CD8-positive, alpha-beta memory T cell (primary cell): ENCODE data around the gene SVIL. TPM values are rescaled to one million over a fixed set of nuclear protein-coding genes. Genes with fewer than 3 reads are reported as not detected.
"Not testable (repeated sequence)": the region's sequence is repeated elsewhere in the genome, so short reads cannot be mapped to it uniquely, and the experiment has no call there.

Experiments used
- CTCF ChIA-PET: fragments of 350-600 bp; sonication (Branson Sonifier 250); formaldehyde crosslinking; loops from one replicate; lab custom pipeline; 2021; ENCODE audit warnings: antibody characterized with exemption; lab: Charles Lee
- POLR2A ChIA-PET: fragments of 350-600 bp; sonication (Branson Sonifier 250); formaldehyde crosslinking; loops from one replicate; lab custom pipeline; 2021; ENCODE audit warnings: antibody characterized with exemption; lab: Charles Lee
- DNase-seq, 5 donors: peaks; one replicate each; pipeline versions ENCODE4 v3.0.0 to v3.0.0-alpha.2; 2020 to 2022; ENCODE audit warnings: mixed read lengths in 1 of 5
- H3K27ac ChIP-seq: one replicate; pipeline ENCODE4 v1.7.0; 2013; ENCODE audit warnings: low read depth, mild to moderate bottlenecking, low read length, moderate library complexity
- H3K27me3 ChIP-seq: 2 replicates; pipeline ENCODE4 v1.7.0; 2013; ENCODE audit warnings: low read length, mild to moderate bottlenecking; ENCODE audit not compliant: insufficient read depth, poor library complexity, severe bottlenecking
- H3K36me3 ChIP-seq: 2 replicates; pipeline ENCODE4 v1.7.0; 2013; ENCODE audit warnings: mild to moderate bottlenecking, low read length, moderate library complexity; ENCODE audit not compliant: insufficient read depth
- H3K4me1 ChIP-seq: 2 replicates; pipeline ENCODE4 v1.7.0; 2013; ENCODE audit warnings: mild to moderate bottlenecking, low read length, moderate library complexity; ENCODE audit not compliant: insufficient read depth
- H3K4me3 ChIP-seq: 2 replicates; pipeline ENCODE4 v1.7.0; 2013; ENCODE audit warnings: mild to moderate bottlenecking, low read length
- H3K9me3 ChIP-seq: 2 replicates; pipeline ENCODE4 v1.7.0; 2013; ENCODE audit warnings: mild to moderate bottlenecking, low read length
- H3K27ac Mint-ChIP-seq, 8 donors: one replicate each; pipeline ENCODE4 v1.8.0; 2020 to 2021; ENCODE audit warnings: mixed read lengths in 8 of 8, mild to moderate bottlenecking in 6 of 8, inconsistent platforms in 3 of 8, moderate library complexity in 3 of 8
- H3K27me3 Mint-ChIP-seq, 2 donors: one replicate each; pipeline ENCODE4 v1.8.0; 2020 to 2021; ENCODE audit warnings: mixed read lengths in 2 of 2, mild to moderate bottlenecking in 1 of 2, moderate library complexity in 1 of 2
- H3K36me3 Mint-ChIP-seq, 3 donors: one replicate each; pipeline ENCODE4 v1.8.0; 2020 to 2021; ENCODE audit warnings: mixed read lengths in 3 of 3, inconsistent platforms in 1 of 3, mild to moderate bottlenecking in 1 of 3
- H3K4me1 Mint-ChIP-seq, 3 donors: one replicate each; pipeline ENCODE4 v1.8.0; 2020 to 2021; ENCODE audit warnings: mixed read lengths in 3 of 3, inconsistent platforms in 1 of 3, mild to moderate bottlenecking in 1 of 3
- H3K4me3 Mint-ChIP-seq, 7 donors: one replicate each; pipeline ENCODE4 v1.8.0; 2020 to 2021; ENCODE audit warnings: mixed read lengths in 7 of 7, mild to moderate bottlenecking in 6 of 7, moderate library complexity in 4 of 7, inconsistent platforms in 2 of 7
- H3K9me3 Mint-ChIP-seq, 5 donors: one replicate each; pipeline ENCODE4 v1.8.0; 2020 to 2022; ENCODE audit warnings: mixed read lengths in 5 of 5, mild to moderate bottlenecking in 3 of 5, moderate library complexity in 2 of 5, inconsistent platforms in 1 of 5
- polyA plus RNA-seq: library from polyadenylated mRNA; unstranded; fragments of 300-500 nt; fragmentation: Illumina TruSeq; gene quantifications from one replicate; pipeline ENCODE4 v1.2.3, GENCODE V29; 2021
- total RNA-seq, 2 experiments: library from RNA; stranded (reverse); gene quantifications; one replicate each; pipeline ENCODE4 v1.2.3, GENCODE V29; 2021

SVIL gene
- total and polyA plus RNA-seq, 3 experiments from 2014 or later: 4.2 to 9.2 (median 5.9) TPM

DNA sequence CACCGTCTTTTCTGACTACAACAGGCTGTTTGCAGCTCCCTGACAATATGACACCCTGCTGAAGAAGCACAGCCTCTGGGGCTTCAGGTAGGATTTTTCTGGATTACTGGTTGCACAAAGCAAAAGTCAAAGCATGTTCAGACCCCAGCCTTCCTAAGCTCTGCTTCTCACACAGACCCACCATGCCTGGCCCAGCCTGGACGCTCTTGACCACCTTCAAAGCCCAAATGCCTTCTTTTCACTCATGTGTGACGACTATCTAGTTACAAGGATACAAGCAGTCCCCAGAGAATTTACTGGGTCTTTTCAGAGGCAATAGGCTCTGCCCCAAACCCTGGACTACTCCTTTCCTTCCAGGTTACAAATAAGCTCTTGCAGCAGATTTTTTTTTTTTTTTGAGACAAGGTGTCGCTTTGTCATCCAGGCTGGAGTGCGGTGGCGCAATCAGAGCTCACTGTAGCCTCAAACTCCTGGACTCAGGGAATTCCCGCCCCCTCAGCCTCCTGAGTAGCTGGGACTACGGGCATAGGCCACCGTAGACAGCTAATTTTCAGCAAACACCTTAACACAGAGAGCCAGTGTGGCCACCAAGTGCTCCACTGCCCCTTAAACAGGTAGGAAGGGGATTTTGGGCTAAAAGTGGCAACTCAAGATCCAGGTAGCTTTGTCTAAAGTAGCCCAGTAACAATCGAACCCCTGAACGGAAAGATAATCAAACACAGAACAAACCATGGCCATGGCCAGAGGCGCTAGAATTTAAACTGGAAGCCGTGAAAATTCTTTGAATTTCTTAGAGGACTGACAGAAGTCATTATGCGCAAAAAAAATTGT lies 16.2 kb downstream of the SVIL start:
- Histone ChIP-seq H3K36me3 (no peaks in the 10 kb centered on the region), H3K4me3 (no peak overlapping the region), H3K4me1 (no peaks in the 10 kb centered on the region), H3K27ac (no peak overlapping the region), H3K9me3 (no peaks in the 10 kb centered on the region), H3K27me3 (no peaks in the 10 kb centered on the region)
- Mint-ChIP-seq H3K27ac (no peak overlapping the region), H3K27me3 (peaks cover 0 to 3% of the 10 kb centered on the region in 2 donors), H3K4me1 (peaks cover 3 to 7% (median 3%) of the 10 kb centered on the region in 3 donors), H3K9me3 (no peaks in the 10 kb centered on the region), H3K4me3 (no peak overlapping the region), H3K36me3 (peaks cover 0 to 4% (median 0%) of the 10 kb centered on the region in 3 donors)
- ChIA-PET POLR2A (no interaction called here), CTCF (no interaction called here)
- DNase-seq: no peak

- Histone ChIP-seq H3K4me1 (no peaks in the 10 kb centered on the region), H3K9me3 (no peaks in the 10 kb centered on the region), H3K27me3 (no peaks in the 10 kb centered on the region), H3K36me3 (no peaks in the 10 kb centered on the region), H3K4me3 (no peak overlapping the region), H3K27ac (no peak overlapping the region)
- Mint-ChIP-seq H3K4me1 (peaks cover 3 to 7% (median 3%) of the 10 kb centered on the region in 3 donors), H3K9me3 (peaks cover 0 to under 1% (median 0%) of the 10 kb centered on the region in 5 donors), H3K4me3 (no peak overlapping the region), H3K27me3 (peaks cover 0 to 3% of the 10 kb centered on the region in 2 donors), H3K36me3 (peaks cover 0 to 4% (median 0%) of the 10 kb centered on the region in 3 donors), H3K27ac (no peak overlapping the region)
- ChIA-PET CTCF (no interaction called here), POLR2A (no interaction called here)
- no peak for DNase-seq
These were observed 16.9 kb downstream of the SVIL start for GRCh38 chr10:29617880-29618340.

- no peak overlapping the region for H3K4me3 ChIP-seq
- H3K27ac ChIP-seq: no peak overlapping the region
- H3K9me3 ChIP-seq: no peaks in the 10 kb centered on the region
- Mint-ChIP-seq H3K4me1 (peaks cover 3 to 6% (median 3%) of the 10 kb centered on the region in 3 donors), H3K9me3 (peaks cover 0 to 2% (median 0%) of the 10 kb centered on the region in 5 donors), H3K27ac (no peak overlapping the region), H3K27me3 (peaks cover 0 to under 1% of the 10 kb centered on the region in 2 donors), H3K4me3 (no peak overlapping the region), H3K36me3 (peaks cover 0 to 4% (median 0%) of the 10 kb centered on the region in 3 donors)
- no peaks in the 10 kb centered on the region for H3K4me1 ChIP-seq
- ChIA-PET CTCF (no interaction called here), POLR2A (no interaction called here)
- H3K27me3 ChIP-seq: no peaks in the 10 kb centered on the region
- no peak for DNase-seq
- H3K36me3 ChIP-seq: no peaks in the 10 kb centered on the region
These were observed 18.2 kb downstream of the SVIL start for GRCh38 chr10:29616542-29616941.

DNA sequence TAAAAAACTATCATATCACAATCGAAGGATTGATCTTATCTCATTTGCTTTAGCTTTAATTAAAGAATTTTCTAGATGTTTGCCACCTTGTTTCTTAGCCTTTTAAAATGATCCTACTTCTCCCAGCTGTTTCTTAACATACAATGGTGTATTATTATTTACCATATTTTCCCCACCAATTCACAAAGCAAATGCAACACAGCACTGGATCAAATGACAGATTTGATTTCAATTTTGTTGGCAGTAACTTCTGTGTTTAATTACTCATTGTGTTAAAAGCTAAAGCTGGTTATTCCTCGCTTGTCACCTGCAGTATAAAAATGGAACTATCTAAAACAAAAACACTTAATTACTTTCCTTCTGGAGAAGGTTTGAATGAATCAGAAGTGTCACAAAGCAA lies 19.6 kb downstream of the SVIL start:
- H3K4me1 ChIP-seq: no peaks in the 10 kb centered on the region
- peak overlapping the region in 2 of 8 donors; percentile 7 to 45 for H3K27ac Mint-ChIP-seq
- ChIA-PET CTCF (no interaction called here), POLR2A (no interaction called here)
- peaks cover 0 to 9% (median 4%) of the 10 kb centered on the region in 3 donors for H3K36me3 Mint-ChIP-seq
- no peaks in the 10 kb centered on the region for H3K27me3 ChIP-seq
- H3K9me3 Mint-ChIP-seq: peaks cover 0 to 2% (median 0%) of the 10 kb centered on the region in 5 donors
- H3K4me3 Mint-ChIP-seq: no peak overlapping the region
- peaks cover 3 to 8% (median 3%) of the 10 kb centered on the region in 3 donors for H3K4me1 Mint-ChIP-seq
- no peaks in the 10 kb centered on the region for H3K36me3 ChIP-seq
- no peak overlapping the region for H3K4me3 ChIP-seq
- no peaks in the 10 kb centered on the region for H3K9me3 ChIP-seq
- H3K27ac ChIP-seq: no peak overlapping the region
- H3K27me3 Mint-ChIP-seq: peaks cover 0 to 8% of the 10 kb centered on the region in 2 donors
- no peak for DNase-seq

- H3K27ac ChIP-seq, DNase-seq, POLR2A ChIA-PET, H3K4me1 ChIP-seq, H3K9me3 ChIP-seq, H3K36me3 ChIP-seq, H3K27me3 ChIP-seq, H3K4me1 Mint-ChIP-seq, H3K27me3 Mint-ChIP-seq, H3K36me3 Mint-ChIP-seq, CTCF ChIA-PET, H3K4me3 Mint-ChIP-seq, H3K9me3 Mint-ChIP-seq, H3K4me3 ChIP-seq: not testable (repeated sequence)
- peak overlapping the region in 1 of 8 donors; percentile 24 for H3K27ac Mint-ChIP-seq
These were observed 20.5 kb downstream of the SVIL start for GRCh38 chr10:29614289-29614688.

DNA sequence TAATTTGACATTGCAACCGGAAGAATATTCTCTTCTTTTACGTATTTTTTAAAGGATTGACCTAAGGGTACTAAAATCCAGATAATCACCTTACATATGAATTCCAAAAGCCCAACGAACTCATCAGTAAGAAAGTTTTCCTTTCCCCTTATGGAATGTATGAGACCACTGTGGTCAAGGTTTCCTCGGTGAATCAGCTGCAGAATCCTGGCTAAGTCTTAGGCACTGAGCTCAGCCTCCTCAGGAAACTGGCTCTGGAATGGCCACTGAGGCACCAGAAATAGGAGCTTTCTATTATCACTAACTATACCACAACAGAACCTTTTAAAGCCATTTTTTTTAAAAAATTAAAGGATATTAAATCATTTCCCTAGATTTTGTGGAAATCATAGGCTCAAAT lies 21.0 kb downstream of the SVIL start:
- Histone ChIP-seq H3K27me3 (no peaks in the 10 kb centered on the region), H3K4me1 (no peaks in the 10 kb centered on the region), H3K27ac (no peak overlapping the region), H3K36me3 (no peaks in the 10 kb centered on the region), H3K9me3 (no peaks in the 10 kb centered on the region), H3K4me3 (no peak overlapping the region)
- Mint-ChIP-seq H3K4me1 (peaks cover 0 to 3% (median 0%) of the 10 kb centered on the region in 3 donors), H3K4me3 (no peak overlapping the region), H3K27ac (no peak overlapping the region), H3K9me3 (peaks cover 0 to 2% (median 0%) of the 10 kb centered on the region in 5 donors), H3K36me3 (peaks cover 0 to 9% (median 4%) of the 10 kb centered on the region in 3 donors), H3K27me3 (peaks cover 0 to 8% of the 10 kb centered on the region in 2 donors)
- no peak for DNase-seq
- ChIA-PET CTCF (no interaction called here), POLR2A (no interaction called here)

- H3K27me3 ChIP-seq: no peaks in the 10 kb centered on the region
- H3K9me3 Mint-ChIP-seq: peaks cover 0 to 2% (median 0%) of the 10 kb centered on the region in 5 donors
- H3K4me3 Mint-ChIP-seq: no peak overlapping the region
- H3K36me3 Mint-ChIP-seq: peaks cover 0 to 9% (median 4%) of the 10 kb centered on the region in 3 donors
- no peak overlapping the region for H3K4me3 ChIP-seq
- H3K36me3 ChIP-seq: no peaks in the 10 kb centered on the region
- H3K27me3 Mint-ChIP-seq: peaks cover 0 to 8% of the 10 kb centered on the region in 2 donors
- ChIA-PET CTCF (no interaction called here), POLR2A (no interaction called here)
- no peaks in the 10 kb centered on the region for H3K4me1 ChIP-seq
- DNase-seq: no peak
- no peak overlapping the region for H3K27ac ChIP-seq
- no peaks in the 10 kb centered on the region for H3K9me3 ChIP-seq
- peaks cover 0 to 2% (median 0%) of the 10 kb centered on the region in 3 donors for H3K4me1 Mint-ChIP-seq
- H3K27ac Mint-ChIP-seq: no peak overlapping the region
These were observed 21.6 kb downstream of the SVIL start for GRCh38 chr10:29613196-29613595.

DNA sequence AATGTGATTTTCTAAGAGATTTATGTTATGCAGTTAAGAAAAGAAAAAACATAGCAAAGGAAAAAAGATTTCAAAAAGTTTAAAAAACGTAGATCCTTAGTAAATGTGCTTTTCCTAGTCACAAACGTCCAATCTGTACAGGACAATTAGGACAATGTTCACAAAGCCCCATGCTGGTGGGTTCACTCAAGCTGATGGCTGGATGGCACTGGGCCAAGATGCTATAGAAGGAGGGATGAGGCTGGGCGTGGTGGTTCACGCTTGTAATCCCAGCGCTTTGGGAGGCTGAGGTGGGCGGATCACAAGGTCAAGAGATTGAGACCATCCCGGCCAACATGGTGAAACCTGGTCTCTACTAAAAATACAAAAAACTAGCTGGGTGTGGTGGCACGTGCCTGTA lies 22.1 kb downstream of the SVIL start:
- H3K27ac ChIP-seq: no peak overlapping the region
- no peaks in the 10 kb centered on the region for H3K36me3 ChIP-seq
- no peak overlapping the region for H3K4me3 ChIP-seq
- peaks cover 0 to 2% (median 0%) of the 10 kb centered on the region in 3 donors for H3K4me1 Mint-ChIP-seq
- peaks cover 0 to 8% of the 10 kb centered on the region in 2 donors for H3K27me3 Mint-ChIP-seq
- CTCF ChIA-PET: no interaction called here
- no peaks in the 10 kb centered on the region for H3K4me1 ChIP-seq
- peaks cover 0 to 2% (median 0%) of the 10 kb centered on the region in 5 donors for H3K9me3 Mint-ChIP-seq
- H3K27ac Mint-ChIP-seq: peak overlapping the region in 1 of 8 donors; percentile 17
- H3K4me3 Mint-ChIP-seq: no peak overlapping the region
- H3K27me3 ChIP-seq: no peaks in the 10 kb centered on the region
- POLR2A ChIA-PET: no interaction called here
- DNase-seq: no peak
- peaks cover 0 to 9% (median 4%) of the 10 kb centered on the region in 3 donors for H3K36me3 Mint-ChIP-seq
- no peaks in the 10 kb centered on the region for H3K9me3 ChIP-seq
